ENCODE data around the gene DAB2.

- TF ChIP-seq CTCF (IDR thresholded peaks at IDR 0.05), result no peak
- TF ChIP-seq POLR2A (IDR thresholded peaks at IDR 0.05), result no peak
- TF ChIP-seq POLR2AphosphoS5 (IDR thresholded peaks at IDR 0.05), result no peak
Observed at GRCh38 chr5:39448506-39449128, 23.8 kb upstream of the DAB2 start.

All from gastroesophageal sphincter (tissue), 3 donors.